ENCODE measurements around the gene DNER.

Gene DNER

GRCh38 chr2:229470781-229471180 is 243.6 kb downstream of the DNER start:
- no peak for DNase-seq (ENCODE audit: low read depth in 2 of 2)
- no peak for TF ChIP-seq CTCF (IDR thresholded peaks at IDR 0.05; ENCODE audit: low read depth, low read length)
- H3K4me3 ChIP-seq (replicated peaks in 1 of 2; ENCODE audit: low read depth in 2 of 2, low read length in 2 of 2): no peak overlapping the region

GRCh38 chr2:229467783-229468182 is 246.6 kb downstream of the DNER start:
- no peak overlapping the region for H3K4me3 ChIP-seq (replicated peaks in 1 of 2; ENCODE audit: low read depth in 2 of 2, low read length in 2 of 2)
- no peak for TF ChIP-seq CTCF (IDR thresholded peaks at IDR 0.05; ENCODE audit: low read depth, low read length)
- DNase-seq (ENCODE audit: low read depth in 2 of 2): no peak

- no peak overlapping the region for H3K4me3 ChIP-seq (replicated peaks in 1 of 2; ENCODE audit: low read depth in 2 of 2, low read length in 2 of 2)
- no peak for DNase-seq (ENCODE audit: low read depth in 2 of 2)
- no peak for TF ChIP-seq CTCF (IDR thresholded peaks at IDR 0.05; ENCODE audit: low read depth, low read length)
These were observed 250.5 kb downstream of the DNER start for GRCh38 chr2:229463841-229464346.

- no peak overlapping the region for H3K4me3 ChIP-seq (replicated peaks in 1 of 2; ENCODE audit: low read depth in 2 of 2, low read length in 2 of 2)
- DNase-seq (ENCODE audit: low read depth in 2 of 2): peak in 1 of 2 donors; percentile 35
- no peak for TF ChIP-seq CTCF (IDR thresholded peaks at IDR 0.05; ENCODE audit: low read depth, low read length)
These were observed 252.2 kb downstream of the DNER start for GRCh38 chr2:229462112-229462511.

- TF ChIP-seq CTCF (IDR thresholded peaks at IDR 0.05; ENCODE audit: low read depth, low read length): no peak
- DNase-seq (ENCODE audit: low read depth in 2 of 2): no peak
- no peak overlapping the region for H3K4me3 ChIP-seq (replicated peaks in 1 of 2; ENCODE audit: low read depth in 2 of 2, low read length in 2 of 2)
These were observed 258.3 kb downstream of the DNER start for GRCh38 chr2:229456091-229456490.

- DNase-seq (ENCODE audit: low read depth in 2 of 2): peak; percentile 83 to 92
- H3K4me3 ChIP-seq (replicated peaks in 1 of 2; ENCODE audit: low read depth in 2 of 2, low read length in 2 of 2): no peak overlapping the region
- TF ChIP-seq CTCF (IDR thresholded peaks at IDR 0.05; ENCODE audit: low read depth, low read length): no peak
These were observed 259.3 kb downstream of the DNER start for GRCh38 chr2:229454934-229455631.

- no peak for DNase-seq (ENCODE audit: low read depth in 2 of 2)
- no peak for TF ChIP-seq CTCF (IDR thresholded peaks at IDR 0.05; ENCODE audit: low read depth, low read length)
- no peak overlapping the region for H3K4me3 ChIP-seq (replicated peaks in 1 of 2; ENCODE audit: low read depth in 2 of 2, low read length in 2 of 2)
These were observed 261.1 kb downstream of the DNER start for GRCh38 chr2:229453230-229453629.

Data from cardiac fibroblast (primary cell).